Osteoblast (primary cell): ENCODE data around the gene CTDSP2. TPM values are rescaled to one million over a fixed set of nuclear protein-coding genes. Genes with fewer than 3 reads are reported as not detected.
A peak's percentile ranks its signal among the peaks of the same experiment; 100 is the strongest.

Source experiments
- DNase-seq: peaks from one replicate; pipeline ENCODE4 v3.0.0; 2011; ENCODE audit warnings: low spot score, mixed read lengths; ENCODE audit not compliant: insufficient read length; ENCODE audit errors: missing footprints
- H2AFZ ChIP-seq: 2 replicates; pipeline ENCODE4 v1.6.0; 2011; ENCODE audit warnings: mild to moderate bottlenecking, low read length
- H3K27ac ChIP-seq: 2 replicates; pipeline ENCODE4 v1.5.1; 2011; ENCODE audit warnings: mild to moderate bottlenecking, low read depth, low read length, moderate library complexity
- H3K27me3 ChIP-seq: 2 replicates; pipeline ENCODE4 v1.6.0; 2012; ENCODE audit warnings: mild to moderate bottlenecking, control low read depth, inconsistent platforms, low read length, moderate library complexity; ENCODE audit not compliant: insufficient read depth
- H3K36me3 ChIP-seq: 2 replicates; pipeline ENCODE4 v1.5.1; 2011; ENCODE audit warnings: mild to moderate bottlenecking, low read length, control low read depth, moderate library complexity; ENCODE audit not compliant: insufficient read depth
- H3K4me1 ChIP-seq: 2 replicates; pipeline ENCODE4 v1.5.1; 2011; ENCODE audit warnings: mild to moderate bottlenecking, low read length, control low read depth, moderate library complexity; ENCODE audit not compliant: insufficient read depth
- H3K4me2 ChIP-seq: 2 replicates; pipeline ENCODE4 v1.6.0; 2011; ENCODE audit warnings: mild to moderate bottlenecking, low read length; ENCODE audit not compliant: insufficient read depth
- H3K4me3 ChIP-seq: fragments of 200-600 bp; sonication (generic); 3 replicates; pipeline ENCODE4 v1.5.1; 2012; ENCODE audit warnings: mild to moderate bottlenecking, low read length, inconsistent platforms; ENCODE audit not compliant: insufficient read depth
- H3K79me2 ChIP-seq: 2 replicates; pipeline ENCODE4 v1.6.0; 2012; ENCODE audit warnings: mild to moderate bottlenecking, low read length, control low read depth, inconsistent platforms; ENCODE audit not compliant: insufficient read depth
- H3K9me3 ChIP-seq: 2 replicates; pipeline ENCODE4 v1.5.1; 2011; ENCODE audit warnings: low read depth, low read length, control low read depth
- H4K20me1 ChIP-seq: 2 replicates; pipeline ENCODE4 v1.6.0; 2012; ENCODE audit warnings: mild to moderate bottlenecking, low read length, control low read depth; ENCODE audit not compliant: insufficient read depth
- CTCF ChIP-seq: IDR thresholded peaks from 2 replicates; pipeline ENCODE4 v1.5.1; 2011; ENCODE audit warnings: mild to moderate bottlenecking, low read depth, low read length, moderate library complexity; ENCODE audit errors: extremely low read depth
- total RNA-seq: library from RNA; depleted of rRNA; stranded (reverse); fragments of >200 nt; gene quantifications from 2 replicates; pipeline ENCODE4 v1.2.3, GENCODE V29; 2012

Gene CTDSP2
- total RNA-seq, 1 donor = 116 TPM

DNA sequence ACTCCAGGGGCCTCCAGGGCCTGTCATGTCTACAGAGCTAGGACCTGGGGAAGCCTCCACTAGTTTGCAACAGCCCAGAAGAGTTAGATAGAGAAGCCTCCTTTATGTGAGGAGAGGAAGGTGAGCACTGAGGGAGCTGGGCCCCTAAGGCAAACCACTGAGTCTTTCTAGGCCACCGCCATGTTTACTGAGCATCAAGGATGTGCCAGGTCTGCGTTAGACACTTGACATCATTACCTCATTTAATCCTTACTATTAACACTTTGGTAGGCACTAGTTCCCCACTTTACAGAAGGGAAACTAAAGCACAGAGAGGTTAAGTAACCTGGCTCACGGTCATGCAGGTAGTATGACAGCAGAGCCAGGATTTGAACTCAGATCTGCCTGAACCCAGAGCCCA, 12.9 kb downstream of the CTDSP2 start:
- Histone ChIP-seq H3K4me1 (peaks cover 61% of the 10 kb centered on the region), H4K20me1 (peaks cover 91% of the 10 kb centered on the region), H3K4me2 (peak overlapping the region; percentile 50)

DNA sequence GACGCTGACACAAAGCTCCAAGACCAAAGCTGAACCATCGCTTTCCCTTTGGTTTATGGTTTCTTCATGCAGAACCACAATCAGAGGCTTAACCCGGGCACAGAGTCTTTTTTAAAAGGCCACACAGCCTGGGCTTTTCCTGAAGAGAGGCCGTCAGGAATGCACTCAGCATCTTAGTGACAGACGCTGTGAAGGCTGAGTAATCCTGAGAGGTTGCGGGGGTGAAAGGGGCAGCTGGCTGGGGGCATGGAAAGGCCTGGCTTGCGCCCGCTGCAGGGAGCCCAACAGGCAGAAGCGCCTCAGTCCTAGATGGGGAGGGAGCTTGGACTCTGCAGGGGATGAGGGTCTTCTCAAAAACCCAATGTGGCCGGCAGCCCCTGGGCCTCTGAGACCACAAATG, 13.6 kb downstream of the CTDSP2 start:
- Histone ChIP-seq H3K27ac (peak overlapping the region; percentile 50), H3K4me2 (peak overlapping the region; percentile 50), H3K79me2 (peaks cover 96% of the 10 kb centered on the region), H3K9me3 (no peaks in the 10 kb centered on the region), H3K36me3 (peaks cover 17% of the 10 kb centered on the region), H2AFZ (no peak overlapping the region), H3K4me3 (peak overlapping the region; percentile 10), H3K4me1 (peaks cover 54% of the 10 kb centered on the region), H4K20me1 (peaks cover 88% of the 10 kb centered on the region), H3K27me3 (no peaks in the 10 kb centered on the region)
- TF ChIP-seq CTCF = no peak
- peak; percentile 66 for DNase-seq

More for the DNA sequence above, 12.9 kb downstream of the CTDSP2 start:
- no peak overlapping the region for H2AFZ ChIP-seq
- H3K79me2 ChIP-seq = peaks cover 98% of the 10 kb centered on the region
- no peaks in the 10 kb centered on the region for H3K27me3 ChIP-seq
- DNase-seq = no peak
- H3K27ac ChIP-seq = peak overlapping the region; percentile 50
- H3K36me3 ChIP-seq = peaks cover 17% of the 10 kb centered on the region
- no peak for TF ChIP-seq CTCF
- H3K9me3 ChIP-seq = no peaks in the 10 kb centered on the region
- no peak overlapping the region for H3K4me3 ChIP-seq

DNA sequence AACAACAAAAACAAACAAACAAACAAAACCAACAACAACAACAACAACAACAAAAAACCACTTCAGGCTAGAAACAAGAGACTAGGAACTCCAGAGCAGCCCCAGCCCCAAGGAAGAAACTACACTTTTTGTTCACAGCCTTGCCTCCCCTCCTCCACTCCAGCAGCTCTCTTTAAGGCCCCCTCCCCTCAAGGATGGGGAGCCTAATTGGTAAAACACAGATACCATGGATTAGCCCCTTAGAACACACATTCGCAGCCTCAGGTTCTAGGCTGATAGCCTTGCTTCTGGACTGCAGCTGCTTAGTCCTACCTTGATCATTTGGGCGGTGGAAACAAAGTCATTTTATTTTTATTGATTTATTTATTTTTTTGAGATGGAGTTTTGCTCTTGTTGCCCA, 16.1 kb downstream of the CTDSP2 start:
- no peak for DNase-seq
- Histone ChIP-seq H3K9me3 (no peaks in the 10 kb centered on the region), H3K4me2 (no peak overlapping the region), H3K79me2 (peaks cover 94% of the 10 kb centered on the region), H3K36me3 (peaks cover 43% of the 10 kb centered on the region), H3K4me1 (peaks cover 29% of the 10 kb centered on the region), H3K4me3 (no peak overlapping the region), H3K27me3 (no peaks in the 10 kb centered on the region), H4K20me1 (peaks cover 87% of the 10 kb centered on the region), H2AFZ (no peak overlapping the region), H3K27ac (no peak overlapping the region)
- no peak for TF ChIP-seq CTCF

GRCh38 chr12:57829025-57829777, 17.3 kb downstream of the CTDSP2 start:
- Histone ChIP-seq H4K20me1 (peaks cover 92% of the 10 kb centered on the region), H3K4me2 (no peak overlapping the region), H2AFZ (no peak overlapping the region), H3K4me3 (no peak overlapping the region), H3K27me3 (no peaks in the 10 kb centered on the region), H3K36me3 (peaks cover 54% of the 10 kb centered on the region), H3K79me2 (peaks cover 94% of the 10 kb centered on the region), H3K27ac (no peak overlapping the region), H3K4me1 (peaks cover 28% of the 10 kb centered on the region), H3K9me3 (no peaks in the 10 kb centered on the region)
- TF ChIP-seq CTCF = no peak
- DNase-seq = no peak
